Bronchial epithelial cell (primary cell): Measurements from ENCODE around the gene MAGI2. TPM values are rescaled to one million over a fixed set of nuclear protein-coding genes. Genes with fewer than 3 reads are reported as not detected.

Experiments
- DNase-seq: peaks from one replicate; pipeline ENCODE4 v3.0.0-alpha.2; 2010; ENCODE audit warnings: low read depth
- FAIRE-seq: peaks from 2 replicates; lab custom pipeline; 2011; peaks lifted over from hg19 to GRCh38; lab: Jason Lieb, UNC
- H3K27me3 ChIP-seq: 2 replicates; pipeline ENCODE4 v1.5.1; 2011; ENCODE audit warnings: low read length; ENCODE audit not compliant: control insufficient read depth, insufficient read depth
- H3K36me3 ChIP-seq: 2 replicates; pipeline ENCODE4 v1.5.1; 2011; ENCODE audit warnings: low read length; ENCODE audit not compliant: control insufficient read depth, insufficient read depth
- H3K4me3 ChIP-seq: 2 replicates; pipeline ENCODE4 v1.5.1; 2011; ENCODE audit warnings: mild to moderate bottlenecking, low read depth, low read length, control low read depth
- total RNA-seq: library from RNA; depleted of rRNA; stranded (reverse); fragments of >200 nt; gene quantifications from 2 replicates; pipeline ENCODE4 v1.2.1, GENCODE V29; 2014
- TF ChIP-seq, protein P1 (sequence below): IDR thresholded peaks from 2 replicates; pipeline ENCODE4 v1.5.1; 2011; ENCODE audit warnings: mild to moderate bottlenecking, moderate library complexity, low read length, control low read depth, inconsistent platforms; ENCODE audit not compliant: insufficient read depth, severe bottlenecking

MAGI2 gene
- total RNA-seq, 1 donor from 2014 or later: 2.6 TPM

DNA sequence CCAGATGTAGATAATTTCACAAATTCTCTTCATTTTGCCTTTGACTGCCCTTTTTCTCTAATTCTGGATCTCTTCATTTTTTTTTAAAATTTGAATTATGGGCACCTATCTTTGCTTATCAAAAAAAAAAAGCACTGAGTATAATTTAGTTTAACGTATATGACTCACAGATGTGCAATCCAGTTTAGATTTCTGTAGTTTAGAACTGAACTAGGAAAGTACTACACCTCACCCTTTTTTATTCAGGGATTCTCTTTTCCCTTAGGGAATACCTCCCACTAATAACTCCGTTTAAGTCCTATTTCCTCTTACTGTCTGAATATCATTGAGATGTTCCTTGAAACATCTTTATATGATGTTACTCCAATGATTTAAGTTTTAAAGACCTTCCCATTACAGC, 665.0 kb downstream of the MAGI2 start:
- TF ChIP-seq, protein P1, sequence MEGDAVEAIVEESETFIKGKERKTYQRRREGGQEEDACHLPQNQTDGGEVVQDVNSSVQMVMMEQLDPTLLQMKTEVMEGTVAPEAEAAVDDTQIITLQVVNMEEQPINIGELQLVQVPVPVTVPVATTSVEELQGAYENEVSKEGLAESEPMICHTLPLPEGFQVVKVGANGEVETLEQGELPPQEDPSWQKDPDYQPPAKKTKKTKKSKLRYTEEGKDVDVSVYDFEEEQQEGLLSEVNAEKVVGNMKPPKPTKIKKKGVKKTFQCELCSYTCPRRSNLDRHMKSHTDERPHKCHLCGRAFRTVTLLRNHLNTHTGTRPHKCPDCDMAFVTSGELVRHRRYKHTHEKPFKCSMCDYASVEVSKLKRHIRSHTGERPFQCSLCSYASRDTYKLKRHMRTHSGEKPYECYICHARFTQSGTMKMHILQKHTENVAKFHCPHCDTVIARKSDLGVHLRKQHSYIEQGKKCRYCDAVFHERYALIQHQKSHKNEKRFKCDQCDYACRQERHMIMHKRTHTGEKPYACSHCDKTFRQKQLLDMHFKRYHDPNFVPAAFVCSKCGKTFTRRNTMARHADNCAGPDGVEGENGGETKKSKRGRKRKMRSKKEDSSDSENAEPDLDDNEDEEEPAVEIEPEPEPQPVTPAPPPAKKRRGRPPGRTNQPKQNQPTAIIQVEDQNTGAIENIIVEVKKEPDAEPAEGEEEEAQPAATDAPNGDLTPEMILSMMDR: no peak
- Histone ChIP-seq H3K27me3 (no peaks in the 10 kb centered on the region), H3K4me3 (no peak overlapping the region), H3K36me3 (no peaks in the 10 kb centered on the region)
- FAIRE-seq: no peak
- peak; percentile 29 for DNase-seq

DNA sequence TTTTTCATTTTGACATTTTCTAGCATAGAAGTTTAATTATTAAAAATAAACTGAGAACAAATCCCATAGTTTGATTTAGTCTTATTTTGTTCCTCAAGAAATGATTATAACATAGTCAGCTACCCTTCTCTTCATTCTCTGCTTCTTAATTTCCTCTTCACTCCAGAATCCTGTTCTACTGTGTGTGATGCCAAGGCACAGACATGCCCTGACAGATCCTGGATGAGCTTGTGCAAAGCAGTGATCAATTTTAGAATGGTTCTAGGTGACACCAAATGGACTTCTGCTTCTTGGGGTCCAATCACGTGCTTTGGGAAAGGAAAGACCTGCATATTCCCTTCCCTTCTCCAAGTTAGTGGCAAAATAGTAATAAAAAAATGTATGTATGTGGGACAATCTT, 665.6 kb downstream of the MAGI2 start:
- H3K4me3 ChIP-seq: no peak overlapping the region
- DNase-seq (peak; percentile 69), FAIRE-seq (no peak)
- no peaks in the 10 kb centered on the region for H3K36me3 ChIP-seq
- TF ChIP-seq, protein P1: no peak
- no peaks in the 10 kb centered on the region for H3K27me3 ChIP-seq

DNA sequence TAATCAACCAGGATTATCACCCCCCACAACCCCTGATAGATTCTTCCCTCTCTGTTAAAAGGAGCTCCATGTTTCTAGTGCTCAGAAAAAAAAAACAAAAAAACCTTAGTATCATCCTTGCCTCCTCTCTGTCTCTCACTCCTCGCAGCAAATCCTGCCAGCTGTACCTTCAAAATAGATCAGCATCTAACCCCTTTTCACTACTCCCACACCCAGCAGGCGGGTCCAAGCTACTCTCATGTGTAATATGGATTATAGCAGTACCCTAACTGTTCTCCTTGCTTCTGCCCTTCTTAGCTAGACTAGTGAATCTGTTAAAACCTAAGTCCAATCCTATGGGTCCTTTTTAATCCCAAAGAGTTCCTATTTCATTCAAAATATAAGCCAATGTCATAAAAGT, 667.4 kb downstream of the MAGI2 start:
- no peaks in the 10 kb centered on the region for H3K27me3 ChIP-seq
- FAIRE-seq: no peak
- no peak overlapping the region for H3K4me3 ChIP-seq
- TF ChIP-seq, protein P1: no peak
- DNase-seq: no peak
- H3K36me3 ChIP-seq: no peaks in the 10 kb centered on the region

DNA sequence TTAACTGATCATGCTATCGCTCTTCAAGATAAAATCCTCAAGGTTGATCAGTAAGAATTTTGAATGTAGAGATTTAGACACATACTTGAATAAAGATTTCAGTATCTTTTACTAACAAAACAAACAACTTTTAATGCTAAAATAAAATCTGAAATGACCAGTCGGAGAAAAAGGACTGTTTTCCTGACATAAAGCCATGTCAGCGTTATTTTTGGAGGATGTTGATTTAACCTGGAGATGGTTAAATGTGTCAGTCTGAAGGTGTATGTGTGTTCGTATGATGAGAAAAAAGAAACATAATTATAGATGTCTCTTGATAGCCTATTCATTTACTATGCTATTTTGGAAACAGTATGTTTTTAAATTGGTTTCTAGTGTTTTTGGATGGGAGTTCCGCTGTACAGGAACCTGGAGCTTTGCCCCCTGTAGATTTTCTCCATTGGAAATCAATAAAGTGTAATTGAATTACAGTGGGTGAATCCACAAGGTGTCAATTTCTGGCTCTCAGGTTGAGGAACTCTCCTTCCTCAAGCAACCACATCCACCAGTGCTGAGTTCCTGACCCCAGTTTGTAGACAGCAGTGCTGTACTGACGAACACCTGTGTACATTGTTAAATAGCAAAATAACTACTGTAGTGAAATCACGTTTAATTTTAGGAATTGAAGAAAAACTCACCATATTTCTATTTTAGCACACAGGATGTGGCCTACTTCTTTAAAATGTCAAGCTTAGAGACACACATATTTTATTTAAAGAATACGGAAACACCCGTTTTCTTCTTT, 670.1 kb downstream of the MAGI2 start:
- Histone ChIP-seq H3K27me3 (no peaks in the 10 kb centered on the region), H3K36me3 (no peaks in the 10 kb centered on the region), H3K4me3 (no peak overlapping the region)
- TF ChIP-seq, protein P1: no peak
- FAIRE-seq: no peak
- no peak for DNase-seq

DNA sequence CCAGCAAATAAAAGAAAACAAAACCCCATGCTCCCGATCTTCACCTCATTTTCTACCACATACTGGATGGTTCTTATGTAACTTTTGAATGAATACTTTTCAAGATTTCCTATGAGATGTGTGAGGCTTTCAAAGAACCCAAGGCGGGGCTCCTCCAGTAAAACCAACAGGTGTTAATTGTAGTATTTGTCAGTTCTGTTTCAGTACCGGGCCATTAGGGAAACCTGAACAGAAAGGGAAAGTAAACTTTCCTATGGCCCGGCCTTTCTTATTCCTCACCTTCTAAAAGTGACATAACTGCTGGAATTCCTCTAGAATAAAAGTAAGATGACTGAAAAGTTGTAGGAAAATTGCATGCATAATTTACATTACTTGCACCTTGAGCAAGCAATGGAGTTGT, 672.9 kb downstream of the MAGI2 start:
- TF ChIP-seq, protein P1: no peak
- Histone ChIP-seq H3K27me3 (no peaks in the 10 kb centered on the region), H3K36me3 (no peaks in the 10 kb centered on the region), H3K4me3 (no peak overlapping the region)
- FAIRE-seq: no peak
- DNase-seq: no peak

DNA sequence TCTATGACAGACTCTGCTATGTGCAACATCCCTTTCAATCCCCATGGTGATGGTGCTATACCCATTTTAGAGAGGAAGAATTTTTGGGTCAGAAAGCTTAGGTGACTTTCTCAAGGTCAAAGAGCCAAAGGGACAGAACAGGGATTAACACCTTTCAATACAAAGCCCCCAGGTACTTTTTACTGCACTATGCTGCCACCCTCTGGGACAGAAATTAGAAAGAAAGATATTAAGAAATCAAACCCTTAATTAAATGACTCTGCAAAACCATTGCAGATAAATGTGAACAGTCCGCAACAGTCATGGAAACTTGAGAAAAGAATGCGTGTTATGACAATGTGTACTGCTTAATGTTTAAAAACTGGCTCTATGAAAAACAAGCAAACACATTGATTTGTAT, 673.7 kb downstream of the MAGI2 start:
- DNase-seq: no peak
- no peak overlapping the region for H3K4me3 ChIP-seq
- H3K27me3 ChIP-seq: no peaks in the 10 kb centered on the region
- no peak for FAIRE-seq
- TF ChIP-seq, protein P1: no peak
- no peaks in the 10 kb centered on the region for H3K36me3 ChIP-seq
